Stromal cell of bone marrow (primary cell): ENCODE data around the gene MYH9.
A peak's percentile ranks its signal among the peaks of the same experiment; 100 is the strongest.

Experiments used
- DNase-seq: peaks from one replicate; pipeline ENCODE4 v3.0.0-alpha.2; 2012; ENCODE audit warnings: low read depth

MYH9 gene

DNA sequence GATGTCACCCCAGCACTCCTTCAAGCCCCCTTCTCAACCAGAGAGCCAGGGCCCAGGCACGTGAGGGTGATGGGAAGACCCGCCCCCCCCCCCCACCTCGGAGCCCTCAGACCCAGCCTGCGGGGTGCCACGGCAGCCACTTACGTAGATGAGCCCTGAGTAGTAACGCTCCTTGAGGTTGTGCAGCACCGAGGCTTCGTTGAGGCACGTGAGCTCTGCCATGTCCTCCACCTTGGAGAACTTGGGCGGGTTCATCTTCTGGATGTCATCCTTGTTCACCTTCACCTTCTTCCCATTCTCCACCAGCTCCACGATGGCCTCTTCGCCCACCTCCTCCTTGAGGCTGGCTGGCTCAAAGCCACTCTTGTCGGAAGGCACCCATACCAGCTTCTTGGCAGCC is 39.0 kb downstream of the MYH9 start:
- no peak for DNase-seq

- no peak for DNase-seq
Measured at GRCh38 chr22:36347094-36347493, 40.7 kb downstream of the MYH9 start.

DNA sequence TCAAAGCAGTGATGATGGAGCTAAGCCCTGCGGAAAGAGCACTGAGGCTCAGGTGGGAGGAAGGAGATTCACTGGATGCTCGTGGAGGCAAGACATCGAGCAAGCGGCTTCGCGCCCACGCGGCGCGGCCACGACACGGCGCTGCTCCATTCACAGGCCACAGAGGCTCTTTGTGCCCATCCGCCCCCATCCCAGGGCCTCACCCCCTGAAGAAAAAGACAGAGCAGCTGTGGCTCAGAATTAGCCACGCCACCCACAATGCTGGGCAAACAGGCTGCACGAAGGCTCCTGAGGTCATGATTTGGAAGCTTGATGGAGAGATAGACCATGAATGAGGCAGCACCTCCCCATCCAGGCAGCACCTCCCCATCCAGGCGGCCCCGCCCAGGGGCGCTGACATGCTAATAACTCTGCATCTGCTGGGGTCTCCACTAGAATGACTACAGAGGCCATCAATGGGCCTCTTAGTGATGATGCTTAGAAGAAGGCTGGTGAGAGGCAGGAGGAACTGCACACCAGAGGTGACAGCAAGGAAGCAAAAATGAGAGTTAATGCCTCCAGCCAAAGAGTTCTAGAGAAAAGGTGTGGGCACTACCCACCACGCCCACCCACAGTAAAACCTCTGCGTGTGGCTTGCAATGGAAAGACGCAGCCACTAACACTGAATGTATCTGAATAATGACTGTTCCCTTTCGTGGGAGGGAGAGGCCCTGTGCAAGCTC is 43.5 kb downstream of the MYH9 start:
- no peak for DNase-seq

GRCh38 chr22:36343720-36344105 is 44.1 kb downstream of the MYH9 start:
- DNase-seq = no peak

- DNase-seq = no peak
Measured at GRCh38 chr22:36343070-36343719, 44.6 kb downstream of the MYH9 start.

GRCh38 chr22:36341640-36342041 is 46.1 kb downstream of the MYH9 start:
- DNase-seq = no peak

GRCh38 chr22:36340621-36341020 is 47.1 kb downstream of the MYH9 start:
- DNase-seq = no peak

- DNase-seq = peak; percentile 95
Measured at GRCh38 chr22:36339171-36340065, 48.3 kb downstream of the MYH9 start.

DNA sequence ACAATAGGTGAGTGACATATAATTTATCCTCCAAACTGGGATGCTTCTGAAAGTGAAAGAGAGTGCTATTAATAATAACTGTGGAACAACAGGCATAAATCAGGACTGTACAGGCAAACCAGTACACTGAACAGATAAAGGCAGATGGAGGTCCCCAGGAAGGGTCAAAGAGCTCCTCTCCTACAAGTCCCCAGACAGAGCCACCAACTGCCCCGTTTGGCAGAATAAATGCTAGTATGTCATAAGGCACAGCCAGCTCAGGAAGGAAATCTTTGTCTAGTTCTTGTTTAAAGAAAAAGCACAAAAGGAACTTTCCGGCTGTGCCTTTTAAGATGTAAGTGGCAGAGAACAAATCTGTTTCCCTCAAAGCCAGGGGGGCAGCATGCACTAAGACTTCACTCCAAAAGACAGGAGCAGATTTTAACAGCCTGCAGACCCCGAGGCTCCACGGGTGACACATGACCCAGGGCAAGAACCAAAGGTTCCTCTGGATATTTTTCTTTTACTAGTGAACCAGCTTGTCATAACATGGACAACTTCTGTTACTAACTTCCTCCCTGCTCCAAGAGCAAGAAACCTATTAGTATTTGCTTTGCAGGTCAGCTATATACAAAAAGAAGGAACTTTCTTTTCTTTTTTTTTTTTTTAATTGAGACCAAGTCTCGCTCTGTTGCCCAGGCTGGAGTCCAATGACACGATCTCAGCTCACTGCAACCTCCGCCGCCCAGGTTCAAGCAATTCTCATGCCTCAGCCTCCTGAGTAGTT is 50.2 kb downstream of the MYH9 start:
- no peak for DNase-seq

DNA sequence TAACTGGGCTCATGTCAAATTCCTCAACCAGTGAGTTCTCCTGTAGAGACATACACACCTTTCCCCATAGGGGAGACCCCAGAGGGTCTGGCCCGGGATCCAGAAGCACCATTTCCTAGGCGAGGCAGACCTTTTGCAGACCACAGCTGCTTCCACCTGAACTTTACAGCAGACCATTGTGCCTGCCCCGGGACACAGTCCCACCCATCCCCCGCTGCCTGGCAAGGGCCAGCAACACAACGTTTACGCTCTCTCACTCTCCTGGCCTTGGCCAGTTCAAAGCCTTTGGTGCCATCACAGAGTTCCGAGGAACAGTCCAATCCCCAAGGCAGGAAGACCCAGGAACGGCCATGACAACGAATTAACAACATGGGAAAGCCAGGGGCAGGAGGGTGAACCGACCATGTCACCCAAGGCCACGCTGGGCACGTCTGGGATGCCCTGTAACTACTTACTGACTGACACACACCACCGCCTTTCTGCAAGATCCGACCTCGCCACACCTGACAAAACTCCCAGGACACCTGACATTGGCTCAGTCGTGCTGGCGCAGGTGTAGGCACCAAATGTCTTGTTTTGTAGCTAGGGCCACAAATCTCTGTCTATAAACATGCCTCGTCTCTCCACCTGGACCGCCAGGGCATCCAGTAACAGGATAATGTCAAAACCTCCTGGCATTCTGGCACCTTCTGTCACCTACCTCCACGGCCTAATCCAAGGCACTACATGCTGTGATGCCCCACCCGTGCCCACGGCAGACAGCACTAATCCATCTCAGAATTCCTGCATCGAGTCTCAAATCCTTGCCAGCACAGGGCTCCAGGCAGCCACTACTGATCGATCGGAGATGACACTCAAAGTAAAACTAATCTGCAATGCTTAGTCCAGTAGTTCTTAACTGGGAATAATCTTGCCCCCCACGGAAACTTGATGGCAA is 51.3 kb downstream of the MYH9 start:
- no peak for DNase-seq

GRCh38 chr22:36335621-36336020 is 52.1 kb downstream of the MYH9 start:
- DNase-seq = no peak

GRCh38 chr22:36334821-36335603 is 52.8 kb downstream of the MYH9 start:
- DNase-seq = no peak

DNA sequence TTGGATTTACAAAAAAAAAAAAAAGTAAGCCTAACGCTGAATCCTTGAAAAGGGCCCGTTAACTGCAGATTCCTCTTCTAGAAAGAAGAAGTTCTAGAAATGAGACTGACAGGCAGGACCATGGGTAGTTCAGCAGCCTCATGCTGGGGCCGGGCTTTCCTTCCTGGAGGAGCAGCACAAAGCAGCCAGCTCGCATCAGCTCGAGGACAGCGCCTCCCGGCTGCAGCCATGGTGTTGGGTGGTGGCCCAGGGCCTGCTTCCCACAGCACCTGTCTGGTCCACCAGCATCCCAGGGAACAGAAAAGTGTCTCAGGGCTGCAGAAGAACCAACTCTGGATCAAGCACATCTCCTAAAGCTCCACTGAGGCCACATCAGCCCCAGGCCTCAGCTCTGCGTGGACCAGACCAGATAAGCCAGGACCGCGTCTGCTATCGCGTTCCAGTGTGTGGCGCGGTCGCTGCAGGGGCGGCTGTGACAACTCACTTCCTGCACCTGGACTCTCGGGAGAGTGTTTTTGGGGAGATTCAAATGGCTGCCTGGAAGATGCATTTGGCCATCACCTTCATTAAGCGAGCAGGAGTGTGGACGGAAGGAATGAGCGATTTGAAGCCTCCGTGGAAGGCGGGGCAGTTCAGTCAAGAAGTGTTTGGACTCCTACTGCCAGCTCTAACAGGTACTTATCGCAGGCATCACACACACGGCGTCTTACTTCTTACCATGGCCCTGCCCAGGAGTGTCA is 53.5 kb downstream of the MYH9 start:
- DNase-seq = no peak

DNA sequence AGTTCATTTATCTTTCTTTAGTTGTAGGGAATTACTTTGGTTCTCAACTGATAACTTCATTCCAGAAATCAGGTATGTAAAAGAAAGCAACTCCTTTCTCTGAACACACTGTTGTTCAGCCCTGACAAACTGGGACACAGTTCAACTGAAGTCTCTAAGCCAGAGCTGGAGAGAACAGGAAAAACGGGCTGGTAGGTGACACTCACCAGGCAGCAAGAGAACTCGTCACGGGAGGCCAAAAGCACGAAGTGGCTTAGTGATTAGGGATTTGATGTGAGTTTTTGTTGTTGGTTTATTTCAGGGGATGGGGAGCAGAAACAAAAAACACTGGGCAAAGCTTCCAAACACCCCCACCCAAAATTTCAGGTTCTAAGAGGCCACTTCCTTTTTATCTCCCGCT is 54.1 kb downstream of the MYH9 start:
- DNase-seq = no peak

DNA sequence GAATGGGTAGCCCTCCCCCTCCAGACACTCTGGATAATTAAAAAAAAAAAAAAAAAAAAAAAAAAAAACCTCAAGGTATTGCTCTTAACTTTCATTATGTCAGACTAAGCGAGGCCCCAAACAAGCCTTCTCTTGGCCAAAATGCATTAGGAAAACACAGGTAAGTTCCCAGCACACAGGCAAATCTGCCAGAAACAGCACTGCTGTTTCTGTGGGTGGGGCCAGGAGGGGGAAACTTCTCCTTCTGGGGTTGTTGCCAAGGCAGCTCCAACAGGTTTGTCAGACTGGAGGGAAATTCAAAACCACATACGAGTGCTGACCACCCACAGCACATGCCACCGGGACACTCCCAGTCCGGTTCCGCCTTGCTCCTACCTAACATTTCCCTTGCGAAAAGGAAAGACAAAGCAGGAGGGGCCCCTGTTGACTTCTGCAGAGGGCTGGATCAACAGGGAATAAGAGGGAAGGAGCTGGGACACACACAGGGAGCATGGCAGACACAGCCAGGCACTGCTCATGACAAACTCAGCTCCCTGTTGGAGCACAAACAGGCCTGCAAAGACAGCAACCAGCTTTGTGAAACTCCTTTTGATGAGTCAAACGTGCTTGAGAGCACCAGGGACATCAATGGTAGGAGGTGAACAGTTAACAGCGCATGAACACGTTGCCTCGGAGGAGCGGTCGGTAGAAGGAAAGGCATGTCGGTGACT is 55.0 kb downstream of the MYH9 start:
- DNase-seq = no peak

DNA sequence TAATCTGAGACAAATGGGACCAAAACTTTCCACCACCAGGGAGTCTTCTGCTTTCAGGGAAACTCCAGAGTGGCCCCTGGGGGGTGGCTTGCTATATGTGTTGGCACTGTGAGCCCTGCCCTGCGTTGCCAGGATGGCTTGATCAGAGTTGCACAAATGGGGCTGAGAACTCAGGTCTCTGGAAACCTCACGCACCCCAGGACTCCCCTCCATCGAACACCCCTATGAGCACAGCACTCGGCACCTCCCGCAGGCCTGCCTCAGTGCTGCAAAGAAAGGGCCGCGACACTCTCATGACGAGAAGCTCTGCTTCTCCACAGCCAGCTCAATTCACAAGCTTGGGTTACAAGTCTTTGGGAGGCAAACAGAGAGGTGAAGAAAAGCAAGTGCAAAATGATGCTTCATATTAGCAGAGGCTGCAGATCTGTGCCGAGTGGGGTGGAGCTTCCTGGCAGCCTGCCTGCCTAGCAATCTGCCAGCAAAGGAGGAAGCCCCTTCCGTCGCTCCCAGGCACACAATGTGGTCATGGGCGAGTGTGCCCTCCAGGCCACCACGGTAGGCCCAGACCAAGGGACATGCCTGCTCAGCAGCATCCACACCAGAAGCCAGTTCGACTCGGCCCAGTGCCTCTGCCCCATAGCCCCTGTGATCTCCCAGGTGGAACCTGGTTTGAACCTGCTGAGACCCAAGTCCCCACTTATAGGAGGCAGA is 55.7 kb downstream of the MYH9 start:
- DNase-seq = no peak

DNA sequence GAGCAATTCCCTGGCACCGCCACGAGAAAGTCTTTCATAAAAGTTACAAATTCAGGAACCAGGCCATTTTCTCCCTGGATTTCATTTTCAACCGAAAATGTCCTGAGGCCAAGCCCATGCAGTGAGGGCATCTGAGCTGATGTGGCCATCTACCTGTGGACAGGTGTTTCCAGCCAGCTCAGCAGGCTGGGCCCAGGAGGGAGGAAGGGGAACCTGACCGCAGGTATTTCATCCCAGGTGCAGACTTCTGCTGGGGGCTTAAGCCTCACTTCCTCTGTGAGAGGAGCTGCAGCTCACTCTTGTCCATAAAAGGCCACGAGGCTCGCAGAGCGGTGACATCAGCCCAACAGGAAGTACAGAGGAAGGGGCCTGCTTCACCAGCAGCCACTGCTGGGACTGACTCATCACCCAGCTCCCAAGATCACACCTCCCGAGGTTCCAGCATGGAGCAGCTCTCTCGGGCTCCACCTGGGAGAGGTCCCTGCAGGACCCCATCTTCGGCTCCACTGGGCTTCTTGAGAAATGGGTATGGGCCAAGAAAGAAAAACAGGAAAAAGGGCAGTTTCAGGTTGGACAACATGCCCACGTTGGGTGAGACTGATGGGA is 56.4 kb downstream of the MYH9 start:
- DNase-seq = peak; percentile 82
